ENCODE results near the gene KAZN.

The KAZN gene

DNA sequence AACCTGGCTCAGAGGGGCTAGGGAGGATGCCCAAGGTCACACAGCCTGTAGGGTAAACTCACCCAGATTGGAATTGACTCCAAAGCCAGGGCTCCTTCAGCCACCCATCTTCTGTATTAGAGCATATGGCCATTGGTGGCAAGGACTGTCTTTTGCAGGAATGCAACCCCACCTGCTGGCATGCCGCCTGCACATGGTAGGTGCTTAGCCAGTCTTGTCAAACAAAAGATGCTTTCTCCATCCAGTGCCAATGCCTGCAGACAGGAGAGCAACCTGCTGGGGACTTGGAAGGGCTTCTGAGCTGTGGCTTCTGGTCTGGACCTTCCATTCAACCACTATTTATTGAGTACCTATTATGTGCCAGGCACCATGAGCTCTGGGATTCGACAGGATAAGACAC lies 459.8 kb downstream of the KAZN start:
- DNase-seq (ENCODE audit: low spot score in 2 of 2) (no peak), ATAC-seq (no peak)
- H3K4me1 Mint-ChIP-seq: no peaks in the 10 kb centered on the region
- H3K27ac Mint-ChIP-seq: no peak overlapping the region
- peaks cover 2% of the 10 kb centered on the region for H3K9me3 Mint-ChIP-seq
- no peaks in the 10 kb centered on the region for H3K36me3 Mint-ChIP-seq
- H3K4me3 Mint-ChIP-seq: no peak overlapping the region

DNA sequence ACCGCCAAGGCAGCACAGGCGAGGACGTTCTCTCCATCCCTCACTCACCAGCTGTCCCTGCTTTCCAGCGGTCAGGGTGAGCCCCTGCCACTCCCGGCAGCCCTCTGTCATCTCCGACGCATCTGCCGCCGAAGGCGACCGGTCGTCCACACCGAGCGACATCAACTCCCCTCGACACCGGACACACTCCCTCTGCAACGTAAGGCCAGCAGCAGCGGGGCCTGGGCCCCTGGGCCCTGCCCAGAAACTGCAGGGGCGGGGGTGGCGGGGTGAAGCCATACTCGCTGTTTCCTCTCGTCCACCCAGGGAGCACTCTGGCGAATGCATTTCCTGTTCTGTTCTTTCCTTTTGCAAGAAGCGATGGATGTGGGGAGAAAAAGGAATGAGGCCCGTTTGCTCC lies 461.6 kb downstream of the KAZN start:
- Mint-ChIP-seq H3K9me3 (peaks cover 2% of the 10 kb centered on the region), H3K4me3 (no peak overlapping the region)
- no peak for ATAC-seq

DNA sequence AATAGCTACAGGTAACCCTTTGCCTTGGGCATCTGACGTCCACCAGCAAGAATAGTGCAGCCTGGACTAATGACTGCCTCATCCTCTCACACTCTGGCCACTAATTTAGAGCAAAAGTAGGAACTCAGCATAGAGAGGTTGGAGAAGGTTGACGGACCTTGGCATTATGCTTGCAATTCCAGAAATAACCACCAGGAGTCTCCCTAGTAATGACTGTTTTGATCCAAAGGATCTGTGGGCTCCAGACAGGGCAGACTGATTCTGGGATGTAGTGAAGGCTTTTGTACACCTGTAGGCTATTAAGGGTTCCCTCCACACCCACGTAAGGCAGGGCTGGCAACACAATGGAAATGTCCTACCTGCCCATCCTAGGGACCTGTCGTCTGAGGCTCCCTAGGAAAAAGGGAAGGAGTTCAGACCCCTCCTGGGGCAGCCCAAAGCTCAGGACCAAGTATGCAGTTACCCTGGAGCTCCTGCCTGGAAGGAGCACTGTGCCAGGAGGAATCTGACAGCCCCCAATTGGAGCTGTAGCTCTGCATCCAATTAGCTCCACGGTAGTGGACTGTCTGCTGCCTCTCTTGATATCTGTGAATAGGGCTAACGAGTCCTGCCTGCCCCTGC lies 464.1 kb downstream of the KAZN start:
- no peak overlapping the region for H3K27ac Mint-ChIP-seq
- H3K36me3 Mint-ChIP-seq: no peaks in the 10 kb centered on the region
- no peak overlapping the region for H3K4me3 Mint-ChIP-seq
- peaks cover 2% of the 10 kb centered on the region for H3K9me3 Mint-ChIP-seq
- H3K4me1 Mint-ChIP-seq: peaks cover 7% of the 10 kb centered on the region
- no peak for ATAC-seq
- DNase-seq (ENCODE audit: low spot score in 2 of 2): no peak

More for the DNA sequence above, 461.6 kb downstream of the KAZN start:
- DNase-seq (ENCODE audit: low spot score in 2 of 2): no peak
- Mint-ChIP-seq H3K4me1 (no peaks in the 10 kb centered on the region), H3K36me3 (no peaks in the 10 kb centered on the region), H3K27ac (no peak overlapping the region)

DNA sequence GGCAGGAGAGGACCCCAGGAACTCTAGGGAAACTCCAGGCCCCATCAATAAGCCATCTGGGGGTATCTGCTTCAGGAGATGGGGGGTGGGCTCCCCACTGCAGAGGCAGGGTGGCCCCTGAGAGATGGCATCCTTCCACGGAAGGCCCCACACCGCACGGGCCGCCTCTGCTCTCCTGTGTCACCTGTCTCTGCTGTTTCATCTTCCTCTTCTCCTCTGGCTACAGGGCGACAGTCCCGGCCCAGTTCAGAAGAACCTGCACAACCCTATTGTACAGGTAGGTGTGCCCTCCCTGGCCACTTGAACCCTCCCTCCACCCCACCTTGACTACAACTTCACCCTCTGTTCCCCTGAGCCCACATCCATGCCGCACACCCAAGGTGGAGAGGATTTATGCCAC lies 464.9 kb downstream of the KAZN start:
- DNase-seq (ENCODE audit: low spot score in 2 of 2) (no peak), ATAC-seq (no peak)
- Mint-ChIP-seq H3K9me3 (peaks cover 2% of the 10 kb centered on the region), H3K4me1 (peaks cover 7% of the 10 kb centered on the region), H3K4me3 (no peak overlapping the region), H3K36me3 (no peaks in the 10 kb centered on the region), H3K27ac (no peak overlapping the region)

DNA sequence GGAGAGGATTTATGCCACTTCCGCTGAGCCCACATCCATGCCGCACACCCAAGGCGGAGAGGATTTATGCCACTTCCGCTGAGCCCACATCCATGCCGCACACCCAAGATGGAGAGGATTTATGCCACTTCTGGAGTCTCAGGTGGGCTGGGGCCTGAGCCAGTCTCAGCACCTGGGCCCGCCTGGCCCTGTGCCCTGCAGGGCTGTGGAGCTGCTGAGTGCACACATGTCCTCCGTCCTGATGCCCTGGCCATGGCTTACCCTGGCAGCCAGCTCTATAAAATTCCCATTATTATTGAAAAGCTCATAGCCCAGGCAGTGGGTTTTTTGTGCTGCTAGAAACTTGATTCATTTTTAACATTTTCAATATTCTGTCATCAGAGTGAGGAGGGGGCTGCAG lies 465.3 kb downstream of the KAZN start:
- Mint-ChIP-seq H3K36me3 (no peaks in the 10 kb centered on the region), H3K9me3 (peaks cover 2% of the 10 kb centered on the region), H3K27ac (no peak overlapping the region), H3K4me1 (peaks cover 7% of the 10 kb centered on the region), H3K4me3 (no peak overlapping the region)
- DNase-seq (ENCODE audit: low spot score in 2 of 2): no peak
- no peak for ATAC-seq

DNA sequence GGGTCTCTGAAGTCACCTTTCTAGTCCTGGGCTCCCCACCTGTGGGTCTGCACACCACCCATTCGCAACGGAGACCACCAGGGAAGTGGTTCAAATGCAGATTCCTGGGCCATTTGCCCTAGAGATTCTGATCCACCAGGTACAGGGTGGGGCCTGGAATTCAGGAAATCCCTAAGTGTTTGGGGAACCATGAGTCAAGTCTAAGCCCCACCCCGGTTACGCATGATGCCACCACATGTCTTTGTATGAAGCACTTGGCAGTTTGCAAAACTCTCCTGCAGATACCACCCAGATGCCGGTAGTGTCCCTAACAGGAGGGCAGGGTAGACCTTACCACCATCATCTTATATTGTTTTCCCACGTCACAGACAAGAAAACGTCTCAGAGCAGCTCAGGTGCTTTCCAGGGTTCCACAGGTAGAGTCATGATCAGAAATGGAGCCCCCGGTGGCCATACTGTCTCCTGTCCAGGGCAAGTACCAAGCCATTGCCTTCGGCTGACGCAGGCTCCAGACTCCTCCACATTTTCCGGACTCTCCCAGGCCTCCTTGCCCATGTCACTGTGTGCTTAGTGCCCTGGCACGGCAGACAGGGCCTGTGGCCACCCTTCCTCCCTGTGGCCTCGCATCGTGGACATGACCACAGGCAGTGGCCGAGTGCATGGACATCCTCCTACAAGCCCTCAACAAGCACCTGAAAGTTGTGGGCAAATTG lies 465.9 kb downstream of the KAZN start:
- Mint-ChIP-seq H3K4me1 (peaks cover 7% of the 10 kb centered on the region), H3K9me3 (peaks cover 2% of the 10 kb centered on the region), H3K36me3 (no peaks in the 10 kb centered on the region), H3K27ac (no peak overlapping the region), H3K4me3 (no peak overlapping the region)
- DNase-seq (ENCODE audit: low spot score in 2 of 2) (no peak), ATAC-seq (no peak)

DNA sequence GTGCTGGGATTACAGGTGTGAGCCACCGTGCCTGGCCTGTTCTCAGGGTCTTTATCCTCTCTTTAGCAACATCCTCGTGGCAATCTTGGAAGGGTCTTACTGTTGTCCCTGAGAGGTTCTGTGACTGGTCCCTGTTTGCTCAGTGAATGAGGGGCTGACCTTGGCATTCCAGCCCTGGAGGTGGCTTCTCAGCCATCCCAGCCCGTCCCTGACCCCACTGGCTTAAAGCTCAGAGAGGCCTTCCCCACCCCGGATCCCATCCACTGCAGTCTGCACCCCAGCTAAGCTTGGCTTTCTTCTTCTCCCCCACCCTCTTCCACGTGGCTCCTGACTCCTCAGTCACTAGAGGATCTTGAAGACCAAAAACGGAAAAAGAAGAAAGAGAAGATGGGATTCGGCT lies 466.8 kb downstream of the KAZN start:
- no peak overlapping the region for H3K4me3 Mint-ChIP-seq
- DNase-seq (ENCODE audit: low spot score in 2 of 2) (no peak), ATAC-seq (no peak)
- H3K4me1 Mint-ChIP-seq: peaks cover 7% of the 10 kb centered on the region
- no peaks in the 10 kb centered on the region for H3K36me3 Mint-ChIP-seq
- no peak overlapping the region for H3K27ac Mint-ChIP-seq
- H3K9me3 Mint-ChIP-seq: peaks cover 2% of the 10 kb centered on the region

DNA sequence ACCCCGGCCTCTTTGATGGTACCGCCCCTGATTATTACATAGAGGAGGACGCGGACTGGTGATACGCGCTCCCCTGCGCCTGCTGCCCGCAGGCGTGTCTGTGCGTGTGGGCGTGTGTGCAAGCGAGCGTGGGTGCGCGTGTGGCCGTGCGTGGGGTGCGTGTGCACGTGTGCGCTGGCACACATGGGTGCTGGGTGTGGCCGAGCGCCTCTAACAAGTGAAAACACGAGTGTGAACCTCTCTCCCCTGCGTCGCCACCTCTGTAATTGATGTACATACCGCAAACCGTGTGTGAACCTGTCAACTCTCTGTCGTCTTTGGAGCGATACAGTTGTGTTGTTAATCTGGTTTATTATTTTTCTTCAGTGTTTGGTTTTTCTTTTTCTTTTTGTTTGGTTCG lies 467.3 kb downstream of the KAZN start:
- DNase-seq (ENCODE audit: low spot score in 2 of 2) (no peak), ATAC-seq (no peak)
- peaks cover 2% of the 10 kb centered on the region for H3K9me3 Mint-ChIP-seq
- H3K4me1 Mint-ChIP-seq: peaks cover 7% of the 10 kb centered on the region
- no peaks in the 10 kb centered on the region for H3K36me3 Mint-ChIP-seq
- no peak overlapping the region for H3K27ac Mint-ChIP-seq
- no peak overlapping the region for H3K4me3 Mint-ChIP-seq

DNA sequence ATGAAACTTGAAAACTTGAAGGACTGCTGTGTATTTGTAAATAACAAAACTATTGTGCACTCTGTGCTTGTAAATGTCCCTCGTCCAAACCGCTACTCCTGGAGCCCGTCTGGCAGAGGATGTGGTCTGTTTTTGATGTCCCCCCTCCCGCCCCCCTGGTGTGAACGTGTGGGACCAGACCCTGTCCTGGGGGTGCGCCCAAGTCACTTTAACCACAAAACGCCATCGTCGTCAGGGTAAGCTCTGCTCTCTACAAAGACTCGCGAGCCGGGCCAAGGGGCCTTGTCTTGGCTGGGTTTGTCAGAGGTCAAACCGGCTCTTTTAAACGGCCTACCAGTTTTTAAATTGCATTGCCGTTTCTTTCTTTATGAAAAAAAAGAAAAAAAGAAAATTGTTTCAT lies 467.7 kb downstream of the KAZN start:
- Mint-ChIP-seq H3K4me3 (no peak overlapping the region), H3K9me3 (peaks cover 2% of the 10 kb centered on the region), H3K36me3 (no peaks in the 10 kb centered on the region), H3K4me1 (peaks cover 7% of the 10 kb centered on the region), H3K27ac (no peak overlapping the region)
- no peak for ATAC-seq
- DNase-seq (ENCODE audit: low spot score in 2 of 2): no peak

DNA sequence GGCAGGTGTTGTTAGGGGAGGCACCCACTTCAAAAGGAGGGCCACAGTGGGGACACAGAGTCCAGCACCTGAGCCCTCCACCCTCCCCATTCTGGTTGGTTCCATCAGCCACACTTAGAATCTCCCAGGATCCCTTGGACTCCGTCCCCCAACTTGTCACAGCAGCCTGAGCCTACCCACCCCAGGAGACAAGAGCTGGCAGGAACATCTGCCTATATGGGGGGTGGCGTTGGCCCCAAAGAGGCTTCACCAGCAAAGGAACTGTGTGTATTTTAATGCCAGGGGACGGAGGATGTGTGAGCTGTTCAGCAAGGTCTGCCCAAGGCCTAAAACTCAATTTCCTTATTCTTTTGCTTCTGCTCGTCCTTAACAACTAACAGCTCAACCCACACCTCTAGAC lies 468.7 kb downstream of the KAZN start:
- DNase-seq (ENCODE audit: low spot score in 2 of 2): no peak
- no peaks in the 10 kb centered on the region for H3K36me3 Mint-ChIP-seq

DNA sequence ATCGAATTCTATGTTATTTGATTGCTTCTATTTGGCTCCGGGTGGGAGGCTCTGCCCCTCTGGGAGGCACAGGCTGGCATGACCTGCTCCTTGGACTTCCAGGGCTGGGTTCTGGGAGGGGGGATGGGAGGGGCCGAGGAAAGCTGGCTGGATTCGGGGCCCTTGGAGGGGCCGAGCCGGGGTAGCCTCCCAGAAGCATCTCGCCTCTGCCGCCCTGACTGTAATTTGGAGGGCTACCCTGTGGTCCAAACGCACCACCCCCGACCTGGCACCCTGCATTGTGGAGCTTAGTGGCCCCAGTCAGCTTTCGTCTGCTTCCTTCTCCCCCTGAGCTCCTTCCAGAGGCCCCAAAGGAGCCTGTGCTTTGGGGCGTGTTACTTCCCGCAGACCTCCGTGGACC lies 469.7 kb downstream of the KAZN start:
- Mint-ChIP-seq H3K4me3 (no peak overlapping the region), H3K4me1 (peaks cover 7% of the 10 kb centered on the region)
- no peak for ATAC-seq

More for the DNA sequence above, 468.7 kb downstream of the KAZN start:
- H3K4me1 Mint-ChIP-seq: peaks cover 7% of the 10 kb centered on the region
- H3K27ac Mint-ChIP-seq: peak overlapping the region; percentile 20
- H3K4me3 Mint-ChIP-seq: no peak overlapping the region
- H3K9me3 Mint-ChIP-seq: peaks cover 2% of the 10 kb centered on the region
- no peak for ATAC-seq

DNA sequence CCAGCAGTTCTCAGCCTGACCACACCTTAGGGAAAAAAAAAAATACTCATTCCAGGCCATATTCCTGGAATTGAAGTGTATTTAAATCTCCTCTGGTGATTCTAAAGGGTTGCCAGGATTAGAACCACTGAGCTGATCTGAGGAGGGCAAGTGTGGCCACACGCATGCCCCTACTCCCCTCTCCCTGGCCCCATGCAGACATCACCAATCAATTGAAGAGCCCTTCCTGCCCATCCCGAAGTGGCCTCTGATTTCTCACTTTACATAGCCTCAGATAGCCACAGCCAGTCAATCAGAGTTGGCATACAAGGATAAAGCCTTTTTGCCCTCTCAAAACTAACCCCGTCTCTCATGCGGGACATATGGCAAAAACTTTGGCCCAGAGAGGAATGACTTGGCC lies 470.5 kb downstream of the KAZN start:
- Mint-ChIP-seq H3K4me3 (no peak overlapping the region), H3K27ac (no peak overlapping the region), H3K36me3 (no peaks in the 10 kb centered on the region), H3K9me3 (no peaks in the 10 kb centered on the region), H3K4me1 (peaks cover 7% of the 10 kb centered on the region)
- ATAC-seq: no peak
- DNase-seq (ENCODE audit: low spot score in 2 of 2): no peak

More for the DNA sequence above, 469.7 kb downstream of the KAZN start:
- Mint-ChIP-seq H3K27ac (no peak overlapping the region), H3K36me3 (no peaks in the 10 kb centered on the region), H3K9me3 (no peaks in the 10 kb centered on the region)
- DNase-seq (ENCODE audit: low spot score in 2 of 2): no peak

DNA sequence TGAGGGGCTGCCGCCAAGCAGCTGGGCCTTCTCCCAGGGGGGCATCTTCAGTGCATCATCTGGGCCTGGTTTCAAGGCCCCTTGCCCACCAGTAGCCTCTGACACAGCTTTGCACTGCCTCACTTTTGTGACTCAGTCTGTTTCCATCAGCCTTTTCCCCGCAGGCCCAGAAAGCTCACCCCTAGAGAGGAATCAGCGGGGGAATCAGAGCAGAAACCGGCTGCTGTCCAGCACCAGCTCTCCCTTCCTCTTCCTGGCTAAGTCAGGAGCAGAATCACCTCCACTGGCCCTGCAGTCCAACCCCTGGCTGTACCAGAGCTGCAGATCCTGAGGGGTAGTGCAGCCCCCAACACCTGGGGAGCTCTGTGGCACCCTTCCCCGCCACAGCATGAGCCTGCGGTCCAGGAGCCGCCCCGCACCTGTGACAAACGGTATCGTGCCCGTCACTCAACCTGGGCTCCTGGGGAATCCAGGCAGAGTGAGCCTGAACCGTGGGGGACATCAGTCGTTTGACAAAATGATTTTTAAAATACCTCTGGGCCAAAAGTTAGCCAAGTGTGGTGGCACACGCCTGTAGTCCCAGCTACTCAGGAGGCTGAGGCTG lies 471.8 kb downstream of the KAZN start:
- no peaks in the 10 kb centered on the region for H3K9me3 Mint-ChIP-seq
- no peak overlapping the region for H3K27ac Mint-ChIP-seq
- DNase-seq (ENCODE audit: low spot score in 2 of 2) (no peak), ATAC-seq (no peak)
- no peaks in the 10 kb centered on the region for H3K36me3 Mint-ChIP-seq
- peaks cover 7% of the 10 kb centered on the region for H3K4me1 Mint-ChIP-seq
- no peak overlapping the region for H3K4me3 Mint-ChIP-seq

DNA sequence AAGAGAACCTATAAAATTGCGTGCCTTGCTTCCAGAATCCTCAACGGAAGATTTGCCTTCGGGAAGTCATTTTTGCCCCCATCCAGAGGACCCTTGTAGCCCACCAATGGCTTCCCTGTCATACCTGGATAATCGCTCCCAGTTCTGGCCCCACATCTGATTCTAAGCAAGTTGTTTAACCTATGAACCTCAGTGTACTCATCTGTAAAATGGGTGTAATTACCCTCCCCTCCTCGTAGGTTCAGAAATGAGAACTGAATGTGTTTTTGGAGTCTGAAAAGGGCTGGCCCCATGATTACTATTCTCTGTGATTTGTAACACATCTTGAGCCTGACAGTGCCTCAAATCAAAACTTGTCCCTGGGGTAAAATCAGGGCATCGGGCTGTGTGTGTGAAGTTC lies 473.5 kb downstream of the KAZN start:
- ATAC-seq: no peak
- no peak overlapping the region for H3K4me3 Mint-ChIP-seq
- H3K4me1 Mint-ChIP-seq: no peaks in the 10 kb centered on the region
- no peaks in the 10 kb centered on the region for H3K9me3 Mint-ChIP-seq
- no peak overlapping the region for H3K27ac Mint-ChIP-seq
- H3K36me3 Mint-ChIP-seq: no peaks in the 10 kb centered on the region
- DNase-seq (ENCODE audit: low spot score in 2 of 2): no peak

DNA sequence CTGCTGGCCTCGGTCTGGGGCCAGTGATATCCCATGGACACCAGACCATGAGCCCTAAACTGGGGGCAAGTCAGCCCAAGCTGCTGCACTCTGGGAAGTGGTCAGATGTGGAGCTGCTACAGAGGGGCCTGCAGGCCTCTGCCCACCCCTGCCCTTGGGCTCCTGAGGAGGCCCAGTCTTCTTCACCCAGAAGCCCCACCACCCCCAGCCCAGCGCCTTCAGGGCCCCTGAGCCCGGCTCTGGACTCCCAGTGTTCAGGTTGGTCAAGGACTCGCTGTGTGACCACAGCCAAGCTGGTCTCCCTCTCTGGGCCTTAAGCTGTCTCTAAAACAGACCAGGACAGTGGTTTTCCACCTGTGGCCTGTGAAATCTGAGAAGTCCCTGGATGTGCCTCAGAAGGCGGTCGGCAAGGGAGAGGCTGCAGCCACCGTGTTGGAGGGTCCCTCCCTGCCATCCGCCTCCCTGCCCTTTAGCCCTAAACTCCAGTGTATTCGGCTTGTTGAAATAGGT lies 475.4 kb downstream of the KAZN start:
- DNase-seq (ENCODE audit: low spot score in 2 of 2) (no peak), ATAC-seq (no peak)
- no peaks in the 10 kb centered on the region for H3K36me3 Mint-ChIP-seq
- H3K4me1 Mint-ChIP-seq: no peaks in the 10 kb centered on the region
- H3K27ac Mint-ChIP-seq: no peak overlapping the region
- H3K9me3 Mint-ChIP-seq: no peaks in the 10 kb centered on the region
- no peak overlapping the region for H3K4me3 Mint-ChIP-seq

DNA sequence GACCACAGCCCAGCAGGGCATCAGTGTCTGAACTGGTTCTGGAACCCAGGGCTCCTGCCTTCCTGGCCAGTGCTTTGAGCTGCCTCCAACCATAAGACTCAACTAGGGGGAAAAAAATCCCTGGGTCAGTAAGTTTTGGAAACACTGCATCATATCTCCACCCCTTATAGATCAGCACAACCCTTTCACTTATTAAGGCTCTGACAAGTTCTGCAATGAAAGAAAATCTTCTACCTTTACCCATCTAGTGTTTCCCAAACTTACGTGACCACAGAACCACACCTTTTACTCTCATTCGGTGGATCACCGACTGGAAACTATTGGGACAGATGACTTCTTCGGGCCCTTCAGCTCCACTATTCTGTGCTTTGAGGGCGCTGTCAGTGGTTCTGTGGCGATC lies 476.7 kb downstream of the KAZN start:
- Mint-ChIP-seq H3K36me3 (no peaks in the 10 kb centered on the region), H3K9me3 (no peaks in the 10 kb centered on the region), H3K4me3 (no peak overlapping the region), H3K27ac (no peak overlapping the region), H3K4me1 (no peaks in the 10 kb centered on the region)
- DNase-seq (ENCODE audit: low spot score in 2 of 2): no peak
- ATAC-seq: no peak
